SK-N-SH (cell line): ENCODE results near the gene YOD1. TPM values are rescaled to one million over a fixed set of nuclear protein-coding genes. Genes with fewer than 3 reads are reported as not detected.

Experiments used
- CTCF ChIA-PET: fragments of 300-600, 350-600 bp; formaldehyde crosslinking; extraction: SDS; loops from one replicate; lab custom pipeline; 2021; lab: Yijun Ruan, JAX
- POLR2A ChIA-PET: fragments of 350-600 bp; sonication (Branson Sonifier 250); formaldehyde crosslinking; extraction: SDS; loops from one replicate; lab custom pipeline; 2020; ENCODE audit warnings: antibody characterized with exemption, inconsistent platforms; lab: Yijun Ruan, JAX
- DNase-seq: peaks from one replicate; pipeline ENCODE4 v3.0.0; 2012
- H2AFZ ChIP-seq: fragments of 200-600 bp; sonication (generic); 2 replicates; pipeline ENCODE4 v1.8.1; 2016; ENCODE audit warnings: antibody characterized with exemption, mild to moderate bottlenecking, low read depth
- H3F3A ChIP-seq: fragments of 200-600 bp; sonication (generic); replicated peaks from 2 replicates; pipeline ENCODE3; 2016; ENCODE audit warnings: antibody characterized with exemption, mild to moderate bottlenecking; ENCODE audit not compliant: insufficient read depth
- H3K27ac ChIP-seq, 2 experiments: fragments of 200-500 bp in 1 of 2; fragments of 200-600 bp in 1 of 2; sonication (Bioruptor generic) in 1 of 2; sonication (generic), shearing (Covaris generic) in 1 of 2; 2 replicates each; pipeline versions ENCODE4 v1.5.1 to v1.6.1; 2014 to 2016; ENCODE audit warnings: low read depth in 2 of 2, inconsistent platforms in 1 of 2, low read length in 1 of 2, mild to moderate bottlenecking in 1 of 2, mixed read lengths in 1 of 2
- H3K27me3 ChIP-seq: fragments of 200-600 bp; sonication (generic), shearing (Covaris generic); 2 replicates; pipeline ENCODE4 v1.6.1; 2016; ENCODE audit warnings: mixed run types; ENCODE audit not compliant: insufficient read depth
- H3K36me3 ChIP-seq, 2 experiments: fragments of 200-500 bp in 1 of 2; fragments of 200-600 bp in 1 of 2; sonication (Bioruptor generic) in 1 of 2; sonication (generic) in 1 of 2; replicated peaks in 1 of 2; 2 replicates each; pipeline versions ENCODE3 to v1.5.1; 2014 to 2016; ENCODE audit warnings: low read length in 1 of 2, mild to moderate bottlenecking in 1 of 2; ENCODE audit not compliant: insufficient read depth in 2 of 2, control insufficient read depth in 1 of 2
- H3K4me1 ChIP-seq, 2 experiments: fragments of 200-500 bp in 1 of 2; fragments of 200-600 bp in 1 of 2; sonication (Bioruptor generic) in 1 of 2; sonication (generic), shearing (Covaris generic) in 1 of 2; 2 replicates each; pipeline versions ENCODE4 v1.5.1 to v1.6.1; 2014 to 2016; ENCODE audit warnings: low read depth in 1 of 2, low read length in 1 of 2, mixed run types in 1 of 2; ENCODE audit not compliant: insufficient read depth in 2 of 2, control insufficient read depth in 1 of 2
- H3K4me2 ChIP-seq: fragments of 200-600 bp; sonication (generic), shearing (Covaris generic); 2 replicates; pipeline ENCODE4 v1.6.1; 2017; ENCODE audit warnings: mixed run types
- H3K4me3 ChIP-seq, 2 experiments: fragments of 200-500 bp in 1 of 2; fragments of 200-600 bp in 1 of 2; sonication (Bioruptor generic) in 1 of 2; sonication (generic), shearing (Covaris generic) in 1 of 2; 2 replicates each; pipeline versions ENCODE4 v1.5.1 to v1.8.1; 2014 to 2016; ENCODE audit warnings: low read depth in 2 of 2, inconsistent platforms in 1 of 2, low read length in 1 of 2, mild to moderate bottlenecking in 1 of 2, mixed read lengths in 1 of 2, moderate library complexity in 1 of 2
- H3K79me2 ChIP-seq: fragments of 200-600 bp; sonication (generic); 2 replicates; pipeline ENCODE4 v1.8.1; 2017; ENCODE audit warnings: mild to moderate bottlenecking; ENCODE audit not compliant: insufficient read depth
- H3K9ac ChIP-seq: fragments of 200-600 bp; sonication (generic); 2 replicates; pipeline ENCODE4 v1.6.1; 2017; ENCODE audit warnings: mixed run types
- H3K9me2 ChIP-seq: fragments of 200-600 bp; sonication (generic); 2 replicates; pipeline ENCODE4 v1.6.1; 2017; ENCODE audit warnings: mixed run types
- H3K9me3 ChIP-seq: fragments of 200-600 bp; sonication (generic); 2 replicates; pipeline ENCODE4 v1.6.1; 2017; ENCODE audit warnings: mixed run types, mild to moderate bottlenecking, moderate library complexity
- H4K20me1 ChIP-seq: fragments of 200-600 bp; sonication (generic); 2 replicates; pipeline ENCODE4 v1.6.1; 2017; ENCODE audit warnings: mild to moderate bottlenecking, mixed run types; ENCODE audit not compliant: insufficient read depth
- ELF1 ChIP-seq: IDR thresholded peaks from 2 replicates; pipeline ENCODE4 v1.4.0; 2012
- EZH2phosphoT487 ChIP-seq: fragments of 200-600 bp; sonication (generic); IDR thresholded peaks from 2 replicates; pipeline ENCODE4 v1.6.1; 2017; ENCODE audit warnings: low read depth, mixed run types, mild to moderate bottlenecking, antibody characterized with exemption, moderate library complexity, borderline replicate concordance
- MEF2A ChIP-seq: IDR thresholded peaks from 2 replicates; pipeline ENCODE4 v1.4.0; 2012; ENCODE audit warnings: low read depth, borderline replicate concordance
- MXI1 ChIP-seq: IDR thresholded peaks from 2 replicates; pipeline ENCODE4 v1.6.1; 2012; ENCODE audit warnings: mild to moderate bottlenecking, low read depth, low read length, improper control_type of control experiment
- NRF1 ChIP-seq: IDR thresholded peaks from 2 replicates; pipeline ENCODE4 v1.6.1; 2012; ENCODE audit warnings: low read depth, mild to moderate bottlenecking, low read length
- RFX5 ChIP-seq: IDR thresholded peaks from 2 replicates; pipeline ENCODE4 v1.6.1; 2012; ENCODE audit warnings: mild to moderate bottlenecking, improper control_type of control experiment, low read length
- SIN3A ChIP-seq: IDR thresholded peaks from 2 replicates; pipeline ENCODE4 v1.6.1; 2012; ENCODE audit warnings: low read depth, mild to moderate bottlenecking, low read length, moderate library complexity, borderline replicate concordance
- TAF1 ChIP-seq: IDR thresholded peaks from 2 replicates; pipeline ENCODE4 v1.6.1; 2012; ENCODE audit warnings: low read depth, mild to moderate bottlenecking, low read length, moderate library complexity, borderline replicate concordance
- YY1 ChIP-seq: IDR thresholded peaks from 2 replicates; pipeline ENCODE4 v1.4.0; 2012; ENCODE audit warnings: low read depth, mild to moderate bottlenecking
- WGBS: methylation state at CpG from one replicate; pipeline ENCODE4 v1.1.6; 2017; ENCODE audit warnings: low lambda C conversion rate; 5-methylcytosine and 5-hydroxymethylcytosine counted together
- polyA plus RNA-seq, 3 experiments: library from polyadenylated mRNA; depleted of rRNA; stranded (reverse); fragments of >200 nt; gene quantifications; 2 replicates each; pipeline ENCODE4 v1.2.3, GENCODE V29; 2012
- TF ChIP-seq, protein P1 (sequence below): IDR thresholded peaks from 2 replicates; pipeline ENCODE4 v1.4.0; 2012; ENCODE audit warnings: low read depth, borderline replicate concordance

Gene YOD1
- polyA plus RNA-seq, 1 of the 3 experiments (the other 2 are of a cell fraction) = 0.79 TPM

DNA sequence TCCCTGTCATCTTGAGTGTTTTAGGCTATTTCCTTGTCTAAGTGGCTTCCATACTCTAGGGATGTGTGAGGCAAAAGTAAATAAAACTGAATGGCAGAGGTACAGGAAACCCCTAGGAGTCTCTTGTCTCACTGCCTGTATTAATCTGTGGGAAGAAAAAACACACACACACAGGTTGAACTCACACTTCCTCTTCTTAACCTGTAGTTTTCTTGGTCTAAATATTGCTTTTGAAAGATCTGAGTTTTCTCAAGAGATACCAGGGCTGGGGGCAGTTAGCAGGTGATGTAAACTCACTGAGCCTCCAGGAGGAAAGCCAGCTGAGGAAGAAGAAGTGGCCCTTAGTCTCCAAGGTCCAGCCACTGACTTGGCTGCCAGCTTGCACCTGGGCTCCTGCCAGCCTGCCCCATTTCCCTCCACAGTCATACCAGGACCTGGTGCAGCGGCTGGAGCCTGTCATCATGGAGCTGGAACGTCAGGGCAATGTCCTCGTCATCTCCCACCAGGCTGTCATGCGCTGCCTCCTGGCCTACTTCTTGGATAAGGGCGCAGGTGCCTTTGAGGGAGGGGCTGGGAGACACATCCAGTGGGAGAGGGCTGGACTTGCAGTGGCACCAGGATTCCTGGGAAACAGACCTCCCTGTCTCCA, 19.0 kb upstream of the YOD1 start:
- CTCF ChIA-PET = interaction anchor here (1.2 kb wide), 1 partner anchor 20 kb away, joined by 3 read pairs; the partner anchor contains the start of gene YOD1
- H3F3A ChIP-seq = no peaks in the 10 kb centered on the region
- no peaks in the 10 kb centered on the region for H3K79me2 ChIP-seq
- H3K4me2 ChIP-seq = no peak overlapping the region
- POLR2A ChIA-PET = no interaction called here
- no peak overlapping the region for H3K4me3 ChIP-seq
- H3K27me3 ChIP-seq = no peaks in the 10 kb centered on the region
- H2AFZ ChIP-seq = no peak overlapping the region
- no peaks in the 10 kb centered on the region for H4K20me1 ChIP-seq
- H3K36me3 ChIP-seq = peaks cover 10 to 25% of the 10 kb centered on the region in 2 experiments
- no peak for DNase-seq
- H3K9me2 ChIP-seq = no peaks in the 10 kb centered on the region
- no peaks in the 10 kb centered on the region for H3K9me3 ChIP-seq
- H3K9ac ChIP-seq = no peak overlapping the region
- WGBS = no CpG with 5 or more reads among the region's 5 CpGs
- no peaks in the 10 kb centered on the region for H3K4me1 ChIP-seq
- no peak for TF ChIP-seq TAF1
- H3K27ac ChIP-seq = no peak overlapping the region

- H3K4me2 ChIP-seq = no peak overlapping the region
- POLR2A ChIA-PET = no interaction called here
- H2AFZ ChIP-seq = no peak overlapping the region
- TF ChIP-seq MEF2A (no peak), MXI1 (no peak), NRF1 (no peak), YY1 (no peak)
- TF ChIP-seq, all 33 proteins: peak for 0
- no peaks in the 10 kb centered on the region for H4K20me1 ChIP-seq
- no peaks in the 10 kb centered on the region for H3K9me2 ChIP-seq
- no peaks in the 10 kb centered on the region for H3K9me3 ChIP-seq
- no peaks in the 10 kb centered on the region for H3K4me1 ChIP-seq
- no peaks in the 10 kb centered on the region for H3F3A ChIP-seq
- H3K27me3 ChIP-seq = no peaks in the 10 kb centered on the region
- CTCF ChIA-PET = interaction anchor here (0.8 to 2.0 kb wide), 6 partner anchors 11 to 21 kb away, joined by 3 to 8 read pairs (median 3); partner anchors contain the start of gene YOD1
- no peak overlapping the region for H3K27ac ChIP-seq
- WGBS = 87% methylated on average over 3 of the region's 3 CpGs
- no peak for DNase-seq
- no peaks in the 10 kb centered on the region for H3K79me2 ChIP-seq
- H3K36me3 ChIP-seq = peaks cover 10 to 25% of the 10 kb centered on the region in 2 experiments
- no peak overlapping the region for H3K4me3 ChIP-seq
- no peak overlapping the region for H3K9ac ChIP-seq
These were observed 18.1 kb upstream of the YOD1 start for GRCh38 chr1:207069061-207069460.

- H2AFZ ChIP-seq = no peak overlapping the region
- no peak overlapping the region for H3K27ac ChIP-seq
- H3K9me3 ChIP-seq = no peaks in the 10 kb centered on the region
- no peaks in the 10 kb centered on the region for H3F3A ChIP-seq
- WGBS = 91% methylated on average over 5 of the region's 5 CpGs
- no peak overlapping the region for H3K9ac ChIP-seq
- CTCF ChIA-PET = interaction anchor here (1.3 to 2.0 kb wide), 3 partner anchors 13 to 17 kb away, joined by 3 to 8 read pairs (median 6); no protein-coding TSS in a partner anchor
- TF ChIP-seq EZH2phosphoT487 (no peak), ELF1 (no peak), TAF1 (no peak), RFX5 (no peak), SIN3A (no peak)
- TF ChIP-seq, protein P1, sequence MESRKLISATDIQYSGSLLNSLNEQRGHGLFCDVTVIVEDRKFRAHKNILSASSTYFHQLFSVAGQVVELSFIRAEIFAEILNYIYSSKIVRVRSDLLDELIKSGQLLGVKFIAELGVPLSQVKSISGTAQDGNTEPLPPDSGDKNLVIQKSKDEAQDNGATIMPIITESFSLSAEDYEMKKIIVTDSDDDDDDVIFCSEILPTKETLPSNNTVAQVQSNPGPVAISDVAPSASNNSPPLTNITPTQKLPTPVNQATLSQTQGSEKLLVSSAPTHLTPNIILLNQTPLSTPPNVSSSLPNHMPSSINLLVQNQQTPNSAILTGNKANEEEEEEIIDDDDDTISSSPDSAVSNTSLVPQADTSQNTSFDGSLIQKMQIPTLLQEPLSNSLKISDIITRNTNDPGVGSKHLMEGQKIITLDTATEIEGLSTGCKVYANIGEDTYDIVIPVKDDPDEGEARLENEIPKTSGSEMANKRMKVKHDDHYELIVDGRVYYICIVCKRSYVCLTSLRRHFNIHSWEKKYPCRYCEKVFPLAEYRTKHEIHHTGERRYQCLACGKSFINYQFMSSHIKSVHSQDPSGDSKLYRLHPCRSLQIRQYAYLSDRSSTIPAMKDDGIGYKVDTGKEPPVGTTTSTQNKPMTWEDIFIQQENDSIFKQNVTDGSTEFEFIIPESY = no peak
- no peaks in the 10 kb centered on the region for H3K9me2 ChIP-seq
- H3K4me1 ChIP-seq = no peaks in the 10 kb centered on the region
- H3K4me2 ChIP-seq = no peak overlapping the region
- no peak overlapping the region for H3K4me3 ChIP-seq
- peaks cover 10 to 25% of the 10 kb centered on the region in 2 experiments for H3K36me3 ChIP-seq
- POLR2A ChIA-PET = no interaction called here
- no peaks in the 10 kb centered on the region for H4K20me1 ChIP-seq
- no peaks in the 10 kb centered on the region for H3K27me3 ChIP-seq
- H3K79me2 ChIP-seq = no peaks in the 10 kb centered on the region
- DNase-seq = no peak
These were observed 16.7 kb upstream of the YOD1 start for GRCh38 chr1:207067665-207068064.
